Esophagus muscularis mucosa (tissue), 4 donors: Measurements from ENCODE around the gene RAD51C.

Source experiments
- EP300 ChIP-seq: sonication (generic); formaldehyde crosslinking; IDR thresholded peaks from one replicate; pipeline ENCODE4 v1.6.1; 2017; ENCODE audit warnings: antibody characterized with exemption
- POLR2A ChIP-seq: fragments of 450-650 bp; IDR thresholded peaks from one replicate; pipeline ENCODE4 v1.6.1; 2017; ENCODE audit warnings: antibody characterized with exemption, moderate library complexity, mild to moderate bottlenecking, low read depth
- POLR2AphosphoS5 ChIP-seq, 2 donors: sonication (generic); formaldehyde crosslinking; IDR thresholded peaks; one replicate each; pipeline ENCODE4 v1.6.1; 2017; ENCODE audit warnings: antibody characterized with exemption in 2 of 2
- TF ChIP-seq, protein P1 (sequence below), 3 experiments: fragments of 200-600 bp in 2 of 3; fragments of 450-650 bp in 1 of 3; sonication (generic) in 2 of 3; IDR thresholded peaks; one replicate each; pipeline ENCODE4 v1.5.1; 2017 to 2019; ENCODE audit warnings: antibody characterized with exemption in 3 of 3, mild to moderate bottlenecking in 2 of 3, moderate library complexity in 1 of 3

DNA sequence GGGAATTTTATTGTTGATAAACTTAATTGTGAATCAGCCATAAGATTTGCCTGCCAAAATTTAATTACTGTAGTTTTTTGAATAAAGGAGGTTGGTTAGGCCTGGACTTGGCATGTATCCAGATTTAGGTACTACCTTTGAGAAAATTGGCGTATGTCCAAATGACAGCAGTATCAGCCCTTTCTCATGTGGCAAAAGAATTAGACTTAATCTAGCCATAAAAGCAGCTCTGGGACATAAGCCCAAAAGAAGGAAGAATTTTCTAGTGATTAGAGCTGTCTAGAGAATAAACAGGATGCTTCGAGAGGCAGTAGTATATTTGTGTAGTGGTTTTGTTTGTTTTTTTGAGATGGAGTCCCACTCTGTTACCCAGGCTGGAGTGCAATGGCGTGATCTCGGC, 91.0 kb downstream of the RAD51C start:
- TF ChIP-seq EP300 (no peak), POLR2AphosphoS5 (IDR thresholded peaks at IDR 0.05) (no peak), POLR2A (no peak)
- TF ChIP-seq, protein P1, sequence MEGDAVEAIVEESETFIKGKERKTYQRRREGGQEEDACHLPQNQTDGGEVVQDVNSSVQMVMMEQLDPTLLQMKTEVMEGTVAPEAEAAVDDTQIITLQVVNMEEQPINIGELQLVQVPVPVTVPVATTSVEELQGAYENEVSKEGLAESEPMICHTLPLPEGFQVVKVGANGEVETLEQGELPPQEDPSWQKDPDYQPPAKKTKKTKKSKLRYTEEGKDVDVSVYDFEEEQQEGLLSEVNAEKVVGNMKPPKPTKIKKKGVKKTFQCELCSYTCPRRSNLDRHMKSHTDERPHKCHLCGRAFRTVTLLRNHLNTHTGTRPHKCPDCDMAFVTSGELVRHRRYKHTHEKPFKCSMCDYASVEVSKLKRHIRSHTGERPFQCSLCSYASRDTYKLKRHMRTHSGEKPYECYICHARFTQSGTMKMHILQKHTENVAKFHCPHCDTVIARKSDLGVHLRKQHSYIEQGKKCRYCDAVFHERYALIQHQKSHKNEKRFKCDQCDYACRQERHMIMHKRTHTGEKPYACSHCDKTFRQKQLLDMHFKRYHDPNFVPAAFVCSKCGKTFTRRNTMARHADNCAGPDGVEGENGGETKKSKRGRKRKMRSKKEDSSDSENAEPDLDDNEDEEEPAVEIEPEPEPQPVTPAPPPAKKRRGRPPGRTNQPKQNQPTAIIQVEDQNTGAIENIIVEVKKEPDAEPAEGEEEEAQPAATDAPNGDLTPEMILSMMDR (IDR thresholded peaks at IDR 0.05): no peak
